HG03558 (cell line): Measurements from ENCODE around the gene FAM114A2.

Experiments
- ATAC-seq: cut with Tn5 transposase; IDR thresholded peaks from one replicate; pipeline ENCODE4 v1.9.1; 2021; ENCODE audit warnings: moderate number of reproducible peaks; ENCODE audit not compliant: unreplicated experiment; ENCODE audit errors: extremely low read depth

The FAM114A2 gene

GRCh38 chr5:153991168-153991567, 47.5 kb downstream of the FAM114A2 start:
- no peak for ATAC-seq

- no peak for ATAC-seq
These were observed 50.2 kb downstream of the FAM114A2 start for GRCh38 chr5:153988510-153988909.

GRCh38 chr5:153987301-153987700, 51.4 kb downstream of the FAM114A2 start:
- no peak for ATAC-seq

- ATAC-seq, result no peak
These were observed 53.2 kb downstream of the FAM114A2 start for GRCh38 chr5:153985498-153985897.

GRCh38 chr5:153983885-153984284, 54.8 kb downstream of the FAM114A2 start:
- no peak for ATAC-seq

- no peak for ATAC-seq
These were observed 56.7 kb downstream of the FAM114A2 start for GRCh38 chr5:153981905-153982605.

- no peak for ATAC-seq
These were observed 59.5 kb downstream of the FAM114A2 start for GRCh38 chr5:153979028-153979783.

GRCh38 chr5:153974813-153975163, 63.9 kb downstream of the FAM114A2 start:
- no peak for ATAC-seq

- no peak for ATAC-seq
These were observed 64.4 kb downstream of the FAM114A2 start for GRCh38 chr5:153974131-153974812.

- ATAC-seq, result no peak
These were observed 66.5 kb downstream of the FAM114A2 start for GRCh38 chr5:153972240-153972639.

- no peak for ATAC-seq
These were observed 68.2 kb downstream of the FAM114A2 start for GRCh38 chr5:153970496-153970895.

GRCh38 chr5:153969563-153969895, 69.2 kb downstream of the FAM114A2 start:
- no peak for ATAC-seq

GRCh38 chr5:153968761-153969562, 69.7 kb downstream of the FAM114A2 start:
- ATAC-seq, result no peak

GRCh38 chr5:153964880-153965645, 73.6 kb downstream of the FAM114A2 start:
- ATAC-seq, result no peak

GRCh38 chr5:153964191-153964879, 74.4 kb downstream of the FAM114A2 start:
- no peak for ATAC-seq

- no peak for ATAC-seq
These were observed 78.2 kb downstream of the FAM114A2 start for GRCh38 chr5:153960269-153961215.

GRCh38 chr5:153959134-153959957, 79.4 kb downstream of the FAM114A2 start:
- no peak for ATAC-seq
